Neural progenitor cell (in vitro differentiated cells): ENCODE results near the gene LIAS. TPM values are rescaled to one million over a fixed set of nuclear protein-coding genes. Genes with fewer than 3 reads are reported as not detected.
"Not testable (repeated sequence)": the region's sequence is repeated elsewhere in the genome, so short reads cannot be mapped to it uniquely, and the experiment has no call there.

ENCODE experiments used
- DNase-seq: peaks from one replicate; pipeline ENCODE4 v3.0.0-alpha.2; 2016; ENCODE audit warnings: low spot score
- H2AFZ ChIP-seq: fragments of 200-600 bp; sonication (generic); replicated peaks from 2 replicates; pipeline ENCODE4 v1.6.1; 2016; ENCODE audit warnings: antibody characterized with exemption
- H3F3A ChIP-seq: fragments of 200-600 bp; sonication (generic); 2 replicates; pipeline ENCODE4 v1.6.1; 2016; ENCODE audit warnings: antibody characterized with exemption, low read depth
- H3K27ac ChIP-seq: fragments of 200-600 bp; sonication (generic); 2 replicates; pipeline ENCODE4 v1.5.1; 2016; ENCODE audit warnings: mild to moderate bottlenecking
- H3K27me3 ChIP-seq: fragments of 200-600 bp; sonication (generic); 2 replicates; pipeline ENCODE4 v1.6.1; 2016; ENCODE audit warnings: mild to moderate bottlenecking, moderate library complexity
- H3K36me3 ChIP-seq: fragments of 200-600 bp; sonication (generic); 2 replicates; pipeline ENCODE4 v1.5.1; 2016
- H3K4me1 ChIP-seq: fragments of 200-600 bp; sonication (generic); 2 replicates; pipeline ENCODE4 v1.6.1; 2016; ENCODE audit warnings: mixed run types
- H3K4me2 ChIP-seq: fragments of 200-600 bp; sonication (generic); 2 replicates; pipeline ENCODE4 v1.6.1; 2016
- H3K4me3 ChIP-seq: fragments of 200-600 bp; sonication (generic); 2 replicates; pipeline ENCODE4 v1.5.1; 2016
- H3K79me2 ChIP-seq: fragments of 200-600 bp; sonication (generic); 2 replicates; pipeline ENCODE4 v1.6.1; 2016; ENCODE audit warnings: low read depth
- H3K9ac ChIP-seq: fragments of 200-600 bp; sonication (generic); 2 replicates; pipeline ENCODE4 v1.6.1; 2016
- H3K9me3 ChIP-seq: fragments of 200-600 bp; sonication (generic); 2 replicates; pipeline ENCODE4 v1.5.1; 2016; ENCODE audit warnings: low read depth
- H4K20me1 ChIP-seq: fragments of 200-600 bp; sonication (generic); 2 replicates; pipeline ENCODE4 v1.6.1; 2016; ENCODE audit warnings: low read depth
- H3K27ac Mint-ChIP-seq: 3 replicates; pipeline ENCODE4 v1.8.0; 2021; ENCODE audit warnings: mixed read lengths
- H3K27me3 Mint-ChIP-seq: 2 replicates; pipeline ENCODE4 v1.8.0; 2022; ENCODE audit warnings: low read depth, mild to moderate bottlenecking, inconsistent platforms, moderate library complexity, mixed read lengths; ENCODE audit not compliant: insufficient read depth
- H3K36me3 Mint-ChIP-seq: 3 replicates; pipeline ENCODE4 v1.8.0; 2021; ENCODE audit warnings: mixed read lengths
- H3K4me1 Mint-ChIP-seq: 3 replicates; pipeline ENCODE4 v1.8.0; 2021; ENCODE audit warnings: mixed read lengths
- H3K4me3 Mint-ChIP-seq: 3 replicates; pipeline ENCODE4 v1.8.0; 2021; ENCODE audit warnings: mild to moderate bottlenecking, moderate library complexity, mixed read lengths
- H3K9me3 Mint-ChIP-seq: 3 replicates; pipeline ENCODE4 v1.8.0; 2020; ENCODE audit warnings: mixed read lengths
- EZH2 ChIP-seq: fragments of 200-600 bp; sonication (generic); IDR thresholded peaks from 2 replicates; pipeline ENCODE4 v1.6.1; 2017; ENCODE audit warnings: antibody characterized with exemption, mild to moderate bottlenecking, moderate library complexity
- EZH2phosphoT487 ChIP-seq: fragments of 200-600 bp; sonication (generic); IDR thresholded peaks from 2 replicates; pipeline ENCODE4 v1.6.1; 2017; ENCODE audit warnings: antibody characterized with exemption
- total RNA-seq: library from RNA; depleted of rRNA; stranded (reverse); fragments of >200 nt; gene quantifications from 2 replicates; pipeline ENCODE4 v1.2.3, GENCODE V29; 2015; ENCODE audit warnings: low replicate concordance
- TF ChIP-seq, protein P1 (sequence below): fragments of 200-600 bp; sonication (generic); IDR thresholded peaks from 2 replicates; pipeline ENCODE4 v1.5.1; 2017; ENCODE audit warnings: antibody characterized with exemption, mild to moderate bottlenecking

LIAS gene
- 20.5 and 30.5 TPM in 2 replicates for total RNA-seq

DNA sequence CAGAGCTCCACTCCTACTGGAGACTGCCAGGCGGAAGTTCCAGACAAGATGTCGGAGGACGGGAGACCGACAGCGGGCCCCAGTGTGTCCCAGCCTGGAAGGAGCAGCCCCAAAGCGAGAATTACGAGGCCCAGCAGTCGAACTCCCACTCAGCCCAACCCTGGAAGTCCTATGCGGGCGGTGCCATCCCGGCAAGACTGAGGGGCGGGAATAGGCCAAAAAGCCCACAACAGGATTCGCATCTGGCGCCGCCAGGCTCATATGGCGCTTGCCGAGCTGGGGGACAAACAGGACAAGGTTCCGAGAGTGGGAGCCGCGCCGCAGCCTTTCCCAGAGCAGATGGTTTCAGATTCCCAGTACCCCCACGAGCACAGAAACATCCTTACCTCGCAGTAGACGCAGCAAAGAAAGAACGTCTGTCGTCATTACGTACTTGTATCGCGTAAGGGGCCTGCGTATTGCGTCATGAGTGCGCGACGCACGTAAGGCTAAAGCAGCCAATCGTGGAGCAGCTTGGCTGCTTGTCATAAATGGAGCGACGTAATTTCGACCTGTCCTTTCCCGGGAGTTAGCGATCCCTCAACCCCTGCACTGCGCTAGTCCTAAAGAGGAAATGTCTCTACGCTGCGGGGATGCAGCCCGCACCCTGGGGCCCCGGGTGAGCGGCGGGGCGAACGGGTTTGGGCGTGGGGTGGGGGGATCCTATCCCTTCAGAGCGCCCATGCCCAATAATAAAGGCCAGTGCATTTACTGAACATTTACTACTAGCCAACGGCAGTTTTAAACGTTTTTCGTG, at the start of gene LIAS, which contains the start of gene RPL9:
LIAS (plus strand) TSS at position 552 of the 796 bp plus-strand sequence; CDS start at position 614, 62 bp downstream.
RPL9 (minus strand) TSS at position 418 of the 796 bp plus-strand sequence. CDS start 483 bp downstream, outside the sequence.
- H3K4me1 Mint-ChIP-seq = peaks cover 17% of the 10 kb centered on the region
- Histone ChIP-seq H2AFZ (peak within 1 kb of the TSS; percentile 86), H3K79me2 (peaks cover 72% of the 10 kb centered on the region), H3K4me3 (peak within 1 kb of the TSS; percentile 77), H3K27me3 (no peaks in the 10 kb centered on the region), H3K9me3 (no peaks in the 10 kb centered on the region), H3K4me2 (peak within 1 kb of the TSS; percentile 84), H3K27ac (peak within 1 kb of the TSS; percentile 96), H3K9ac (peak within 1 kb of the TSS; percentile 99), H3K4me1 (peaks cover 20% of the 10 kb centered on the region), H3K36me3 (peaks cover 34% of the 10 kb centered on the region), H3F3A (peaks cover 62% of the 10 kb centered on the region), H4K20me1 (peaks cover 47% of the 10 kb centered on the region)
- H3K4me3 Mint-ChIP-seq = peak within 1 kb of the TSS; percentile 99
- H3K36me3 Mint-ChIP-seq = peaks cover 29% of the 10 kb centered on the region
- TF ChIP-seq EZH2 = peak; percentile 33
- TF ChIP-seq, protein P1, sequence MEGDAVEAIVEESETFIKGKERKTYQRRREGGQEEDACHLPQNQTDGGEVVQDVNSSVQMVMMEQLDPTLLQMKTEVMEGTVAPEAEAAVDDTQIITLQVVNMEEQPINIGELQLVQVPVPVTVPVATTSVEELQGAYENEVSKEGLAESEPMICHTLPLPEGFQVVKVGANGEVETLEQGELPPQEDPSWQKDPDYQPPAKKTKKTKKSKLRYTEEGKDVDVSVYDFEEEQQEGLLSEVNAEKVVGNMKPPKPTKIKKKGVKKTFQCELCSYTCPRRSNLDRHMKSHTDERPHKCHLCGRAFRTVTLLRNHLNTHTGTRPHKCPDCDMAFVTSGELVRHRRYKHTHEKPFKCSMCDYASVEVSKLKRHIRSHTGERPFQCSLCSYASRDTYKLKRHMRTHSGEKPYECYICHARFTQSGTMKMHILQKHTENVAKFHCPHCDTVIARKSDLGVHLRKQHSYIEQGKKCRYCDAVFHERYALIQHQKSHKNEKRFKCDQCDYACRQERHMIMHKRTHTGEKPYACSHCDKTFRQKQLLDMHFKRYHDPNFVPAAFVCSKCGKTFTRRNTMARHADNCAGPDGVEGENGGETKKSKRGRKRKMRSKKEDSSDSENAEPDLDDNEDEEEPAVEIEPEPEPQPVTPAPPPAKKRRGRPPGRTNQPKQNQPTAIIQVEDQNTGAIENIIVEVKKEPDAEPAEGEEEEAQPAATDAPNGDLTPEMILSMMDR = no peak
- no peaks in the 10 kb centered on the region for H3K9me3 Mint-ChIP-seq
- H3K27ac Mint-ChIP-seq = peak within 1 kb of the TSS; percentile 99
- DNase-seq = peak; percentile 99
- no peaks in the 10 kb centered on the region for H3K27me3 Mint-ChIP-seq

DNA sequence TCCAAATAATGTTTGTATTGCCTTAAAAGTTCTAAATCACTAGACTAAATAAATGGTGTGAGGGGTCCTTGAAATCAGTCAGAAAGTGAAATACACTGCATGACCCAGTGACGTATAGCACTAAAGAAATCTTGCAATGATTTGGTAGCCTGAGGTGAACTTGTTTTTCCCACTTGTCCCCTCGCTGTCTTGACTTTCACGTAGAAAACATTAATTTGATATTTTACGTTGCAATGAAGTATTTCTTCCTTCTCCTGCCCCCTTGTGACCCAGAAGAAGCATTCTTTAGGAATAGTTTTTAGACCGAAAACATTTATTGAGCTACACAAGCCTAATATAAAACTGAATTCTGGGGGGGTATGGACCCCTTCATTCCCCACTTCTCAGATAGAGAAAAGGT, 48.4 kb upstream of the LIAS start:
- TF ChIP-seq EZH2phosphoT487 = no peak
- TF ChIP-seq, protein P1 = peak; percentile 11
- TF ChIP-seq EZH2 = no peak
- H3K9me3 Mint-ChIP-seq = no peaks in the 10 kb centered on the region
- H3K27me3 ChIP-seq = no peaks in the 10 kb centered on the region
- no peaks in the 10 kb centered on the region for H3F3A ChIP-seq
- no peak overlapping the region for H3K4me3 ChIP-seq
- H2AFZ ChIP-seq = peak overlapping the region; percentile 24
- no peak overlapping the region for H3K27ac Mint-ChIP-seq
- H3K4me3 Mint-ChIP-seq = no peak overlapping the region
- H3K9me3 ChIP-seq = no peaks in the 10 kb centered on the region
- no peaks in the 10 kb centered on the region for H3K79me2 ChIP-seq
- H3K36me3 ChIP-seq = no peaks in the 10 kb centered on the region
- no peaks in the 10 kb centered on the region for H3K4me1 ChIP-seq
- no peak overlapping the region for H3K27ac ChIP-seq
- no peak overlapping the region for H3K4me2 ChIP-seq
- no peaks in the 10 kb centered on the region for H3K4me1 Mint-ChIP-seq
- H3K9ac ChIP-seq = no peak overlapping the region
- DNase-seq = no peak
- H3K27me3 Mint-ChIP-seq = no peaks in the 10 kb centered on the region
- no peaks in the 10 kb centered on the region for H4K20me1 ChIP-seq
- no peaks in the 10 kb centered on the region for H3K36me3 Mint-ChIP-seq

DNA sequence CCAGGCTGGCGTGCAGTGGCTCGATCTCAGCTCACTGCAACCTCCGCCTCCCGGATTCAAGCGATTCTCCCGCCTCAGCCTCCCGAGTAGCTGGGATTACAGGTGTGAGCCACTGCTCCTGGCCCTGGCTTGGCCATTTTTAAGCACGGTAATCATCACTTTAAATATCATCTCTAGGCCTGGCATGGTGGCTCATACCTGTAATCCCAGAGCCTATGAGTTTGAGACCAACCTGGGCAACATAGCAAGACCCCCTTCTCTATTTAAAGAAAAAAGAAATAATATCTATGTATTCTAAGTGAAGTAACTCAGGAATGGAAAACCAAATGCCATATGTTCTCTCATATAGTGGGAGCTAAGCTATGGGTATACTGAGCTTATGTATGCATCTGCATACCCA, 47.3 kb upstream of the LIAS start:
- DNase-seq, H3K36me3 Mint-ChIP-seq, H3F3A ChIP-seq, H3K4me3 Mint-ChIP-seq, H3K27me3 ChIP-seq, H3K9me3 ChIP-seq, H3K4me3 ChIP-seq, H3K4me1 Mint-ChIP-seq, H4K20me1 ChIP-seq, H2AFZ ChIP-seq, H3K9me3 Mint-ChIP-seq, H3K27ac ChIP-seq, H3K27me3 Mint-ChIP-seq, H3K4me1 ChIP-seq, H3K4me2 ChIP-seq, H3K9ac ChIP-seq, H3K36me3 ChIP-seq, H3K27ac Mint-ChIP-seq, H3K79me2 ChIP-seq: not testable (repeated sequence)

DNA sequence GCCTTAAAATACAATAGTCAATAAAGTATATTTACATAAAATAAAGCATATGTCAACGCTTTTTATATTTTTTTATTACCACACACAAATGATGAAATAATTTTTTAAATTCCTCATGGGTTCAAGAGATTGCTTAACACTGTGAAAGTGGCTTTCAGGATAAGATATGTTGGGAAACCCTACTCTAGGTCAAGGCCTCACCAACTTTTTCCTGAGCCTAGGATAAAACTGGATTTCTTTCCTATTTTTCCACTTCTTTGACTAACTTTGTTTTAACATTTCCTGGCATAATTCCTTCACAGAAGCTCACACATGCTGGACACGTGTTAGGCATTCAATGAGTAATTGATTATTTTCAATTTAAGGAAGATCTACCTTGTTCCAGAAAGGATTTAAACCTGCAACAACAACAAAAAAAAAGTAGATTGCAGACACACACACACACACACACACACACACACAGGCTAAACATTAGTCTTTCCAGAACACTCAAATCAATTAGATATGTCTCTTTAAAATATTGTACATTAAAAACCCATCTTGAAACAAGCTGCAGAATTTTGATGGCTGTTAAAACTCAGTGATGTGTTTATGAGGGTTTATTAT, 43.1 kb upstream of the LIAS start:
- Histone ChIP-seq H3K27ac (no peak overlapping the region), H3K79me2 (no peaks in the 10 kb centered on the region), H3F3A (no peaks in the 10 kb centered on the region), H3K27me3 (no peaks in the 10 kb centered on the region), H2AFZ (peak overlapping the region; percentile 26), H3K9ac (no peak overlapping the region), H3K36me3 (no peaks in the 10 kb centered on the region), H4K20me1 (no peaks in the 10 kb centered on the region), H3K4me3 (no peak overlapping the region), H3K4me2 (no peak overlapping the region), H3K9me3 (no peaks in the 10 kb centered on the region), H3K4me1 (no peaks in the 10 kb centered on the region)
- Mint-ChIP-seq H3K36me3 (no peaks in the 10 kb centered on the region), H3K4me3 (no peak overlapping the region), H3K9me3 (no peaks in the 10 kb centered on the region), H3K27me3 (no peaks in the 10 kb centered on the region), H3K4me1 (no peaks in the 10 kb centered on the region), H3K27ac (no peak overlapping the region)
- DNase-seq = no peak
- TF ChIP-seq, protein P1 = no peak
- TF ChIP-seq EZH2phosphoT487 (no peak), EZH2 (no peak)
